ENCODE results near the gene DTNA.

DTNA gene

DNA sequence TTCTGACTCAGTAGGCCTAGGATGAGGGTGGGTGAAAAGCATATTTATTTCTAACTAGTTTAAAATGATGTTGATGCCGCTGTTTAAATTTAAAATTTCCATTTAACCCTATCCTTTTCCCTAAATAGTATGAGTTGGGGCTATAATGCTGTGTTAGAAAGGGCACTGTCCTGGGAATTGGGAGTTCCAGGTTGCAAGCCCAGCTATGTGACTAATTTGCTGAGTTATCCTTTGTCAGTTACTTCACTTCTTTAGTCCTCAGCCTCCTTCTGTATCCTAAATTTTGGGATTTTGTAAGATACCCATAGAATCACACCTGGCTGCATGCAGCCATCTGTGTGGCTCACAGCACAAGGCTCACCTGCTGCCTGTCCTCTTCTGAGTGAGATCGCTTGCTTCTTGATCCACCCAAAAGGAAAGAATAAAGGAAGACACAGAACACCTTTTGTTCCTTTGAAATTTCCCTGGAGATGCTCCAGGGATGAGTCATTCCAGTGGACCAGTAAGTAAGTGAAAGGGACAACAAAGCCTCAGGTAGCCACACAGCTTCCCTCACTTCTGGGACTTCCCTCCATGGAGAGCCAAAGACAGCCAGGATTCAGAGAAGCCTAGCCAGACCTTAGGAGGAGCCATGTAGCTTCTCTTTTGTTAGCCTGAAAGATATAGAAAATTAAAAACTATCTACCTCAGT, 97.2 kb downstream of the DTNA start:
- DNase-seq (ENCODE audit: low spot score): no peak

GRCh38 chr18:34808389-34808788, 98.3 kb downstream of the DTNA start:
- no peak for DNase-seq (ENCODE audit: low spot score)

GRCh38 chr18:34809451-34810072, 99.5 kb downstream of the DTNA start:
- no peak for DNase-seq (ENCODE audit: low spot score)

GRCh38 chr18:34816183-34816582, 106.1 kb downstream of the DTNA start:
- DNase-seq (ENCODE audit: low spot score): no peak

GRCh38 chr18:34817636-34818035, 107.5 kb downstream of the DTNA start:
- DNase-seq (ENCODE audit: low spot score): peak; percentile 35

DNA sequence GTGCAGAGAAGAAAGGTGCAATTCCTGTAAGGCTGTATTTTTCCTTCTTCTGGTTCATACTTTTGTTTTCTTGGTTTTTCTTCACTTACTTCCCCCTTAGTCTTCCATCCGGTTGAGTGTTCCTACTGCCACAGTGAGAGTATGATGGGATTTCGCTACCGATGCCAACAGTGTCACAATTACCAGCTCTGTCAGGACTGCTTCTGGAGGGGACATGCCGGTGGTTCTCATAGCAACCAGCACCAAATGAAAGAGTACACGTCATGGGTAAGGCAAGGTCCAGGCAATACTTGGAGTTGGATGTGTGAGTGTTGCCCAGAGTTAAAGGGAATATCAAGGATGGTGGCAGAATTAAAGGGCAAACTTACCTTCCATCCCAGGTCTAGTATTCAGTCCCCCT, 108.0 kb downstream of the DTNA start:
- peak; percentile 79 for DNase-seq (ENCODE audit: low spot score)

DNA sequence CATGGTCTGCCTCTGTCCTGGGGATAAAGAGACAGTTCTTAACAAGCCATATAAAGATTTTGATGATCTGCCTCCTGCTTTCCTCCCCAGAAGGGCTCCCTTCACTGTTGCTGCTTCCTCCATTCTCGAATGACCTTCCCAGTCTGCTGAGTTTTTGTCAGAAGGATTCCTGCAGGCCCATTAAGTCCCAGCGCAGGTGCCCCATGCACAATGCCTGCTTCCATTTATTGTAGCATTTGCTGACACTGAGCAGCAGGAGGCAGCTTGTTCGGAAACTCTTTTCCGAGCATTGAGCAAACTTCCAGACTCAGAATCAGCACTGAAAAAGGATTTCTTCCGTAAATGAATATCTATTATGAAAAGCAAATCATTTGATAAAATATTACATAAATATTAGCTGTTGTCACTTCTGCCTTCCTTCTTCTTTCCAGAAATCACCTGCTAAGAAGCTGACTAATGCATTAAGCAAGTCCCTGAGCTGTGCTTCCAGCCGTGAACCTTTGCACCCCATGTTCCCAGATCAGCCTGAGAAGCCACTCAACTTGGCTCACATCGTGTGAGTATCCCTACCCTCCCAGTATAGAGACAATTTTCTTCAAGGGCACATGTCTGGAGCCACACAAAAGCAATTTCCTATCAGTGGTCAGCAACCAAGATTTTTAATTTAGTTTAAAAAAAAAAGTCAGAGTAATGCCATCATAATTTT, 110.4 kb downstream of the DTNA start:
- no peak for DNase-seq (ENCODE audit: low spot score)

GRCh38 chr18:34821669-34822210, 111.6 kb downstream of the DTNA start:
- no peak for DNase-seq (ENCODE audit: low spot score)

- DNase-seq (ENCODE audit: low spot score): no peak
Observed at GRCh38 chr18:34828093-34828492, 118.0 kb downstream of the DTNA start.

- no peak for DNase-seq (ENCODE audit: low spot score)
Observed at GRCh38 chr18:34834897-34835296, 124.8 kb downstream of the DTNA start.

- DNase-seq (ENCODE audit: low spot score): no peak
Observed at GRCh38 chr18:34835466-34835865, 125.4 kb downstream of the DTNA start.

DNA sequence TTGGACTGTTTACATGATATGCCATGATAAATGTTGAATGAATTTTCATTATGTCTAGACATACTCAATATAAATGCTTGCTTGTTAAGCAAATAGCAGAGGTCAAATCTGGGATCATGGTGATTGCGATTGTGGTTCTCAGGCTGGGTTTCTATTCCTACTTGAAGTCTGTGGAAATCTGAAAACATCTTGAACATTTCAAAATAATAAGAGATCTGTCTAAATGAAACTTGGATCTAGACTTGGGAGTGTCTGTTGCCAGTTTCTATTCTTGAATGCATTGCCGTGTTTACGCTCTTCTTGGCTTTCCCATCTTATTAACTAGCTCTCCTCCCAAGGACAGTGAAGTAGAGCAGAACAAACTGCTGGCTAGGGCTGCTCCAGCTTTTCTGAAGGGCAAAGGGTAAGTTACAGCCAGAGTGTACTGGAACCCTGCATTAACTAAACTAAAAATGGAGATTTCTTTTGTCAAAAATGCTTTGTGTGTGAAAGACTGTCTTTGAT, 127.7 kb downstream of the DTNA start:
- peak; percentile 49 for DNase-seq (ENCODE audit: low spot score)

GRCh38 chr18:34838669-34839068, 128.6 kb downstream of the DTNA start:
- DNase-seq (ENCODE audit: low spot score): no peak

- DNase-seq (ENCODE audit: low spot score): no peak
Observed at GRCh38 chr18:34840256-34840826, 130.2 kb downstream of the DTNA start.

- DNase-seq (ENCODE audit: low spot score): no peak
Observed at GRCh38 chr18:34841891-34842290, 131.8 kb downstream of the DTNA start.

- DNase-seq (ENCODE audit: low spot score): no peak
Observed at GRCh38 chr18:34844072-34844471, 134.0 kb downstream of the DTNA start.

- DNase-seq (ENCODE audit: low spot score): no peak
Observed at GRCh38 chr18:34844732-34845459, 134.8 kb downstream of the DTNA start.

DNA sequence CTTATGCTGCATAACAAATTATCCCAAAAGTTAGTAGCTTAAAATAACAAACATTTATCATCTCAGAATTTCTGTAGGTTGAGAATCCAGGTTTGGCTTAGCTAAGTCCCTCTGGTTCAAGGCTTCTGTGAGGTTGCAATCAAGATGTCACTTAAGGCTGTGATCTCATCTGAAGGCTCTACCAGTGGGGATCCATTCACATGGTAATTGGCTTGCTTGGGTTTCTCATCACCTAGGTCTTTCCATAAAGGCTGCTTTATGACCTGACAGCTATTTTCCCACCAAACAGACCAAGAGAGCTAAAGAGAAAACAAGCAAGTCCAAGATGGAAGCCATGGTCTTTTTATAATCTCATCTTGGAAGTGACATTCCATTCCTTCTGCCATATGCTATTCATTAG, 137.3 kb downstream of the DTNA start:
- DNase-seq (ENCODE audit: low spot score): no peak

DNA sequence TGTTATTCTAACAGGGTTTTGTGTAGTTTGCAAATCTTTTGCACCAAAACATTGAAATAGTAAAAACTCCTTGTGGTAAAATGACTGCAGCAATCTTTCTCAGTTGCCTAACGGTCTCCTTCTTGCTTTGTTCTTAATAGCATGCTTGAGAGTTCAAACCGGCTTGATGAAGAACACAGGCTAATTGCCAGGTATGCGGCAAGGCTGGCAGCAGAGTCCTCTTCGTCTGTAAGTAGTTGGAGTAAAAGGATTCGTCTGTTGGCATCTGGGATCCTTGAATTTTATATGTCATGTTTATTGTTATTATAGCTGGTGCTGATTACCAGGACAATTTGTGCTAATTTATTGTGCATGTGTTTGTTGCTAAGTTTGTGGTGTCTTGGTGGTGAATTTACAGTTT, 138.1 kb downstream of the DTNA start:
- DNase-seq (ENCODE audit: low spot score): no peak

DNA sequence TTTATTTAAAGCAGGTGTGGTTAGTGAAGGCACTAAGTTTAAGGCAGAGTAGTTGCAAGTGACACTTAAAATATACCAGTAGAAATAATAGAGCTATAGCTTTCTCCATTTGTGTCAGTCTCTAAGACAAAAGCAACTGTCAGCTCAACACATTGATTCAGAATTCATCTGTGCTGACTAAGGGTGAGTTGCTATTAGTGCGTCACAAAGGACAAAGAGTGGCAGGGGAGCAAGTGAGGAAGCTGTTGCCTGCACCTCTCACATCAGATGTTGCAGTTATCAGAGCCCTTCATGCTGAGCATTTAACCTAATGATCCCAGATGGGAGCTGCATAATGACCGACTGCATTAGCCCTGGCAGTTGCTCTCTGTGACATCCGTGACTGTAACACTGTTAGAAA, 138.6 kb downstream of the DTNA start:
- DNase-seq (ENCODE audit: low spot score): no peak

DNA sequence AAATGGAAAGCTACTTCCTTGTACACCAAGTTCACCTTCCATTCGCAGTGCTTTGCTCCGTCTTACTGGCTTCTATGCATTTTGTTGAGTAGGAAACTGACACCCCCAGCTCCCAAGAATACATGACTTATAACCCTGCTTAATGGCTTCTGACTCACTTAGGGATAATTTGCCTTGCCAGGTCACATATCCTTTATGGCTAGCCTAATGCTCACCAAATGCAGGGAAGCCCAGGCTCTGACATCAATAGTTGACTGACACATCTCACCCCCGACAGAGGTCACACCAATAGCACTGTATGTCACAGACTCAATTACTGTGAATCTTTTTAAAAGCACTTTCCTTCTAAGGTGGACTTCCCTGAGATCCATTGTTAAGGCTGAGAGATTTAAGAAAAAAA, 147.2 kb downstream of the DTNA start:
- DNase-seq (ENCODE audit: low spot score): no peak

GRCh38 chr18:34858188-34858587, 148.1 kb downstream of the DTNA start:
- no peak for DNase-seq (ENCODE audit: low spot score)
